ENCODE results near the gene OXER1.

GRCh38 chr2:42736598-42737322 lies 27.2 kb downstream of the OXER1 start:
- no peak for TF ChIP-seq CTCF (IDR thresholded peaks at IDR 0.05; ENCODE audit: low read depth, low read length)
- TF ChIP-seq EZH2phosphoT487 (IDR thresholded peaks at IDR 0.05; ENCODE audit: low read depth): no peak

Data from OCI-LY3 (cell line).